ENCODE measurements around the gene TCHP. TPM values are rescaled to one million over a fixed set of nuclear protein-coding genes. Genes with fewer than 3 reads are reported as not detected.

The TCHP gene
- total and polyA plus RNA-seq, 2 experiments from 2014 or later, result 3.1 to 6.2 TPM

DNA sequence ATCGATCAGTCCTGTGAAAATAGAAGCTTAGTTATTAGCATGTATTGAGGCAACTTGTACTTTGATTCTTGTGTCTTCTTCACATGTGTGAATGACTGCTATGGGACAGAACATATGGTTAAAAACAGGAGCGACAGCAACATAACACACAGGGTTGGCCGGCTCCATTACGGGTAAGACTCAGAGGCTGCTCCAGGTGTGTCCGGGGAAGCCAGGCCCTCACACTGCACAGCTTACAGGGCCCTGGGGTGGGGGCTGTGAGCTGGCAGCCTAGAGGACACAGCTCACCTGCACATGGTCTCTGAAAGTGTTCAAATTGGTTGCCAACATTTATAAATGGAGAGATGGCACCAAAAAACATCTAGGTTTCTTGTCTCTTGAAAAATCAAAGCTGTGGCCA is 31.1 kb downstream of the TCHP start:
- no peak overlapping the region for H3K4me2 ChIP-seq
- no peak for ATAC-seq
- H3K79me2 ChIP-seq (replicated peaks; ENCODE audit: insufficient read depth), result no peaks in the 10 kb centered on the region
- no peaks in the 10 kb centered on the region for H3K4me1 ChIP-seq (ENCODE audit: insufficient read depth)
- Mint-ChIP-seq H3K27ac (no peak overlapping the region), H3K9me3 (0 out of 3 replicates have a peak, but pooled peaks cover 4% of the 10 kb centered on the region), H3K36me3 (ENCODE audit: low read depth) (peaks cover 26% of the 10 kb centered on the region; the same call in 2 of the 3 replicates), H3K4me1 (no peaks in the 10 kb centered on the region; the same call in 2 of the 3 replicates), H3K27me3 (ENCODE audit: insufficient read depth, low read depth, poor library complexity) (no peaks in the 10 kb centered on the region), H3K4me3 (no peak overlapping the region)
- no peak overlapping the region for H2AFZ ChIP-seq
- H3K4me3 ChIP-seq, result no peak overlapping the region
- H3K27ac ChIP-seq (ENCODE audit: low read depth), result no peak overlapping the region
- H3K9me2 ChIP-seq (ENCODE audit: insufficient read depth), result no peaks in the 10 kb centered on the region
- peaks cover 3% of the 10 kb centered on the region for H4K20me1 ChIP-seq (replicated peaks; ENCODE audit: insufficient read depth)
- H3K36me3 ChIP-seq (ENCODE audit: insufficient read depth), result peaks cover 5% of the 10 kb centered on the region
- no peaks in the 10 kb centered on the region for H3K27me3 ChIP-seq (ENCODE audit: insufficient read depth)
- DNase-seq (ENCODE audit: low spot score), result no peak
- TF ChIP-seq NANOG (IDR thresholded peaks at IDR 0.05; ENCODE audit: borderline replicate concordance) (no peak), EZH2phosphoT487 (IDR thresholded peaks at IDR 0.05; ENCODE audit: unreplicated experiment) (no peak), STAT1 (IDR thresholded peaks at IDR 0.05; ENCODE audit: unreplicated experiment) (no peak), CREB1 (CRISPR knock-in tag; IDR thresholded peaks at IDR 0.05; ENCODE audit: low read depth) (no peak), JUNB (IDR thresholded peaks at IDR 0.05; ENCODE audit: unreplicated experiment) (no peak), ZNF331 (CRISPR knock-in tag; IDR thresholded peaks at IDR 0.05; ENCODE audit: low read depth) (no peak), POLR2AphosphoS5 (IDR thresholded peaks at IDR 0.05; ENCODE audit: low read depth) (no peak), ZNF114 (CRISPR knock-in tag; IDR thresholded peaks at IDR 0.05) (no peak)
- TF ChIP-seq, protein P1, sequence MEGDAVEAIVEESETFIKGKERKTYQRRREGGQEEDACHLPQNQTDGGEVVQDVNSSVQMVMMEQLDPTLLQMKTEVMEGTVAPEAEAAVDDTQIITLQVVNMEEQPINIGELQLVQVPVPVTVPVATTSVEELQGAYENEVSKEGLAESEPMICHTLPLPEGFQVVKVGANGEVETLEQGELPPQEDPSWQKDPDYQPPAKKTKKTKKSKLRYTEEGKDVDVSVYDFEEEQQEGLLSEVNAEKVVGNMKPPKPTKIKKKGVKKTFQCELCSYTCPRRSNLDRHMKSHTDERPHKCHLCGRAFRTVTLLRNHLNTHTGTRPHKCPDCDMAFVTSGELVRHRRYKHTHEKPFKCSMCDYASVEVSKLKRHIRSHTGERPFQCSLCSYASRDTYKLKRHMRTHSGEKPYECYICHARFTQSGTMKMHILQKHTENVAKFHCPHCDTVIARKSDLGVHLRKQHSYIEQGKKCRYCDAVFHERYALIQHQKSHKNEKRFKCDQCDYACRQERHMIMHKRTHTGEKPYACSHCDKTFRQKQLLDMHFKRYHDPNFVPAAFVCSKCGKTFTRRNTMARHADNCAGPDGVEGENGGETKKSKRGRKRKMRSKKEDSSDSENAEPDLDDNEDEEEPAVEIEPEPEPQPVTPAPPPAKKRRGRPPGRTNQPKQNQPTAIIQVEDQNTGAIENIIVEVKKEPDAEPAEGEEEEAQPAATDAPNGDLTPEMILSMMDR (conservative IDR thresholded peaks at IDR 0.05; ENCODE audit: low read depth in 2 of 2), result no peak
- no peaks in the 10 kb centered on the region for H3F3A ChIP-seq (replicated peaks; ENCODE audit: low read depth)

DNA sequence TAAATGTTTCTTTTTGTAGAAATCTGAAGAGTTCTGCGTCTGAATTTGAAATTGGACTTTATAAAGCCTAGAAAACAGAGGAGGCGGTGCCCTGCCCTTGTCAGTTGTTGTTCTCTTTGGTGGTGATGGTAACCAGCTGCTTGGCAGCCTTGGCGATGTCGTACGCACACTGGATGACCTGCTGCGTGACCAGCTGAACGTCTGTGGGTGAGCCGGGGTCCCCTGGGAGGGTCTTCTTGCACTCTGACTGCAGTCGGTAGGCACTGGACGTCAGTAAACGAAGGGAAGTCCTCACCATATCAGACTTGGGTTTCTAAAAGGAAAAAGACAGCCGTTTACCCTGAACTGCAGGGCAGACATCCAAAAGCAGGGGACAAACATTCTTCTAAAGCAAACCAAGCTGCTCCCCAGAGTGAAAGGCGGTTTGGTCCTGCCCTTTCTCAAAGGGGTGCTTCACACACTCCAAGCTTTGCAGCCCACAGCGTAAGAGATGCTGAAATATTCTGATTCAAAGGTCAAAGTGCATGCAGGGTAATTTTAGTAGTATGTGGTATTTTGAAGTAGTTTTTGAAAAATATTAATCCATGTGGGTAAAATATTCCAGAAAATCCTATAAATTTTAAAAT is 32.9 kb downstream of the TCHP start:
- Mint-ChIP-seq H3K4me1 (no peaks in the 10 kb centered on the region; the same call in 2 of the 3 replicates), H3K9me3 (no peaks in the 10 kb centered on the region), H3K27me3 (ENCODE audit: insufficient read depth, low read depth, poor library complexity) (peaks cover 2% of the 10 kb centered on the region), H3K27ac (no peak overlapping the region), H3K4me3 (no peak overlapping the region), H3K36me3 (ENCODE audit: low read depth) (peaks cover 27% of the 10 kb centered on the region; the same call in 2 of the 3 replicates)
- ATAC-seq, result no peak
- Histone ChIP-seq H3K27me3 (ENCODE audit: insufficient read depth) (no peaks in the 10 kb centered on the region), H2AFZ (no peak overlapping the region), H3K4me2 (no peak overlapping the region), H4K20me1 (replicated peaks; ENCODE audit: insufficient read depth) (peaks cover 3% of the 10 kb centered on the region), H3K79me2 (replicated peaks; ENCODE audit: insufficient read depth) (no peaks in the 10 kb centered on the region), H3F3A (replicated peaks; ENCODE audit: low read depth) (no peaks in the 10 kb centered on the region), H3K9me2 (ENCODE audit: insufficient read depth) (no peaks in the 10 kb centered on the region), H3K4me1 (ENCODE audit: insufficient read depth) (no peaks in the 10 kb centered on the region), H3K4me3 (no peak overlapping the region), H3K36me3 (ENCODE audit: insufficient read depth) (peaks cover 5% of the 10 kb centered on the region), H3K27ac (ENCODE audit: low read depth) (no peak overlapping the region)
- no peak for DNase-seq (ENCODE audit: low spot score)
- TF ChIP-seq, protein P2, sequence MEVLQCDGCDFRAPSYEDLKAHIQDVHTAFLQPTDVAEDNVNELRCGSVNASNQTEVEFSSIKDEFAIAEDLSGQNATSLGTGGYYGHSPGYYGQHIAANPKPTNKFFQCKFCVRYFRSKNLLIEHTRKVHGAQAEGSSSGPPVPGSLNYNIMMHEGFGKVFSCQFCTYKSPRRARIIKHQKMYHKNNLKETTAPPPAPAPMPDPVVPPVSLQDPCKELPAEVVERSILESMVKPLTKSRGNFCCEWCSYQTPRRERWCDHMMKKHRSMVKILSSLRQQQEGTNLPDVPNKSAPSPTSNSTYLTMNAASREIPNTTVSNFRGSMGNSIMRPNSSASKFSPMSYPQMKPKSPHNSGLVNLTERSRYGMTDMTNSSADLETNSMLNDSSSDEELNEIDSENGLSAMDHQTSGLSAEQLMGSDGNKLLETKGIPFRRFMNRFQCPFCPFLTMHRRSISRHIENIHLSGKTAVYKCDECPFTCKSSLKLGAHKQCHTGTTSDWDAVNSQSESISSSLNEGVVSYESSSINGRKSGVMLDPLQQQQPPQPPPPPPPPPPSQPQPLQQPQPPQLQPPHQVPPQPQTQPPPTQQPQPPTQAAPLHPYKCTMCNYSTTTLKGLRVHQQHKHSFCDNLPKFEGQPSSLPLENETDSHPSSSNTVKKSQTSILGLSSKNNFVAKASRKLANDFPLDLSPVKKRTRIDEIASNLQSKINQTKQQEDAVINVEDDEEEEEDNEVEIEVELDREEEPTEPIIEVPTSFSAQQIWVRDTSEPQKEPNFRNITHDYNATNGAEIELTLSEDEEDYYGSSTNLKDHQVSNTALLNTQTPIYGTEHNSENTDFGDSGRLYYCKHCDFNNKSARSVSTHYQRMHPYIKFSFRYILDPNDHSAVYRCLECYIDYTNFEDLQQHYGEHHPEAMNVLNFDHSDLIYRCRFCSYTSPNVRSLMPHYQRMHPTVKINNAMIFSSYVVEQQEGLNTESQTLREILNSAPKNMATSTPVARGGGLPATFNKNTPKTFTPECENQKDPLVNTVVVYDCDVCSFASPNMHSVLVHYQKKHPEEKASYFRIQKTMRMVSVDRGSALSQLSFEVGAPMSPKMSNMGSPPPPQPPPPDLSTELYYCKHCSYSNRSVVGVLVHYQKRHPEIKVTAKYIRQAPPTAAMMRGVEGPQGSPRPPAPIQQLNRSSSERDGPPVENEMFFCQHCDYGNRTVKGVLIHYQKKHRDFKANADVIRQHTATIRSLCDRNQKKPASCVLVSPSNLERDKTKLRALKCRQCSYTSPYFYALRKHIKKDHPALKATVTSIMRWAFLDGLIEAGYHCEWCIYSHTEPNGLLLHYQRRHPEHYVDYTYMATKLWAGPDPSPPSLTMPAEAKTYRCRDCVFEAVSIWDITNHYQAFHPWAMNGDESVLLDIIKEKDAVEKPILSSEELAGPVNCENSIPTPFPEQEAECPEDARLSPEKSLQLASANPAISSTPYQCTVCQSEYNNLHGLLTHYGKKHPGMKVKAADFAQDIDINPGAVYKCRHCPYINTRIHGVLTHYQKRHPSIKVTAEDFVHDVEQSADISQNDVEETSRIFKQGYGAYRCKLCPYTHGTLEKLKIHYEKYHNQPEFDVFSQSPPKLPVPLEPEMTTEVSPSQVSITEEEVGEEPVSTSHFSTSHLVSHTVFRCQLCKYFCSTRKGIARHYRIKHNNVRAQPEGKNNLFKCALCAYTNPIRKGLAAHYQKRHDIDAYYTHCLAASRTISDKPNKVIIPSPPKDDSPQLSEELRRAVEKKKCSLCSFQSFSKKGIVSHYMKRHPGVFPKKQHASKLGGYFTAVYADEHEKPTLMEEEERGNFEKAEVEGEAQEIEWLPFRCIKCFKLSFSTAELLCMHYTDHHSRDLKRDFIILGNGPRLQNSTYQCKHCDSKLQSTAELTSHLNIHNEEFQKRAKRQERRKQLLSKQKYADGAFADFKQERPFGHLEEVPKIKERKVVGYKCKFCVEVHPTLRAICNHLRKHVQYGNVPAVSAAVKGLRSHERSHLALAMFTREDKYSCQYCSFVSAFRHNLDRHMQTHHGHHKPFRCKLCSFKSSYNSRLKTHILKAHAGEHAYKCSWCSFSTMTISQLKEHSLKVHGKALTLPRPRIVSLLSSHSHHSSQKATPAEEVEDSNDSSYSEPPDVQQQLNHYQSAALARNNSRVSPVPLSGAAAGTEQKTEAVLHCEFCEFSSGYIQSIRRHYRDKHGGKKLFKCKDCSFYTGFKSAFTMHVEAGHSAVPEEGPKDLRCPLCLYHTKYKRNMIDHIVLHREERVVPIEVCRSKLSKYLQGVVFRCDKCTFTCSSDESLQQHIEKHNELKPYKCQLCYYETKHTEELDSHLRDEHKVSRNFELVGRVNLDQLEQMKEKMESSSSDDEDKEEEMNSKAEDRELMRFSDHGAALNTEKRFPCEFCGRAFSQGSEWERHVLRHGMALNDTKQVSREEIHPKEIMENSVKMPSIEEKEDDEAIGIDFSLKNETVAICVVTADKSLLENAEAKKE (CRISPR knock-in tag; IDR thresholded peaks at IDR 0.05), result no peak
- no peak for TF ChIP-seq CREB1 (CRISPR knock-in tag; IDR thresholded peaks at IDR 0.05; ENCODE audit: low read depth)
- no peak for TF ChIP-seq ZNF114 (CRISPR knock-in tag; IDR thresholded peaks at IDR 0.05)
- no peak for TF ChIP-seq POLR2AphosphoS5 (IDR thresholded peaks at IDR 0.05; ENCODE audit: low read depth)
- TF ChIP-seq, protein P3, sequence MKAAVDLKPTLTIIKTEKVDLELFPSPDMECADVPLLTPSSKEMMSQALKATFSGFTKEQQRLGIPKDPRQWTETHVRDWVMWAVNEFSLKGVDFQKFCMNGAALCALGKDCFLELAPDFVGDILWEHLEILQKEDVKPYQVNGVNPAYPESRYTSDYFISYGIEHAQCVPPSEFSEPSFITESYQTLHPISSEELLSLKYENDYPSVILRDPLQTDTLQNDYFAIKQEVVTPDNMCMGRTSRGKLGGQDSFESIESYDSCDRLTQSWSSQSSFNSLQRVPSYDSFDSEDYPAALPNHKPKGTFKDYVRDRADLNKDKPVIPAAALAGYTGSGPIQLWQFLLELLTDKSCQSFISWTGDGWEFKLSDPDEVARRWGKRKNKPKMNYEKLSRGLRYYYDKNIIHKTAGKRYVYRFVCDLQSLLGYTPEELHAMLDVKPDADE (IDR thresholded peaks at IDR 0.05), result no peak
- no peak for TF ChIP-seq ZNF331 (CRISPR knock-in tag; IDR thresholded peaks at IDR 0.05; ENCODE audit: low read depth)
- TF ChIP-seq JUNB (IDR thresholded peaks at IDR 0.05; ENCODE audit: unreplicated experiment), result no peak
- TF ChIP-seq EZH2 (IDR thresholded peaks at IDR 0.05; ENCODE audit: low read depth, unreplicated experiment), result no peak
